T-helper 1 cell treated with Interleukin-12 subunit alpha and Interleukin-12 subunit beta and Interleukin-4 antibody, amounts not matched to agents 30 μg/mL and 1 μg/mL, for 36 hours (primary cell): Measurements from ENCODE around the gene DHDDS.

Source experiments
- H3K27ac Mint-ChIP-seq: one replicate; pipeline ENCODE4 v1.8.0; 2021; ENCODE audit warnings: mild to moderate bottlenecking, mixed read lengths
- H3K27me3 Mint-ChIP-seq: one replicate; pipeline ENCODE4 v1.8.0; 2021; ENCODE audit warnings: low read depth, mixed read lengths
- H3K36me3 Mint-ChIP-seq: one replicate; pipeline ENCODE4 v1.8.0; 2021; ENCODE audit warnings: low read depth, mixed read lengths
- H3K4me1 Mint-ChIP-seq: one replicate; pipeline ENCODE4 v1.8.0; 2021; ENCODE audit warnings: low read depth, mixed read lengths
- H3K4me3 Mint-ChIP-seq: one replicate; pipeline ENCODE4 v1.8.0; 2021; ENCODE audit warnings: mild to moderate bottlenecking, moderate library complexity, mixed read lengths
- H3K9me3 Mint-ChIP-seq: one replicate; pipeline ENCODE4 v1.8.0; 2021; ENCODE audit warnings: mixed read lengths

Gene DHDDS

DNA sequence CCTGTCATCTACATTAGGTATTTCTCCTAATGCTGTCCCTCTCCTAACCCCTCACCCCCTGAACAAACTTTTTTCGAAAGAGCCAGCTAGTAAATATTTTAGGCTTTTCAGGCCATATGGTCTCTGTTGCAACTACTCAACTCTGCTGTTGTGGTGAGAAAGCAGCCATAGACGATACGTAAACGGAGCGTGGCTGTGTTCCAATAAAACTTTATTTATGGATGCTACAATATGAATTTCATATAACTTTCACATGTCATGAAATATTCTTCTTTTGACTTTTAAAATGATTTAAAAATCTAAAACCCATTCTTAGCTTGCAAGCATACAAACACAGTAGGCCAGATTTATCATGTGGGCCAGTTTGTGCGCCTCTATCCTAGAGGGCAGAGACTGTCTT, 86.2 kb downstream of the DHDDS start:
- Mint-ChIP-seq H3K27me3 (peaks cover 21% of the 10 kb centered on the region), H3K9me3 (no peaks in the 10 kb centered on the region), H3K4me3 (no peak overlapping the region)

GRCh38 chr1:26520339-26520738, 88.2 kb downstream of the DHDDS start:
- Mint-ChIP-seq H3K9me3 (no peaks in the 10 kb centered on the region), H3K27me3 (peaks cover 33% of the 10 kb centered on the region), H3K27ac (no peak overlapping the region), H3K4me1 (peaks cover 4% of the 10 kb centered on the region), H3K36me3 (no peaks in the 10 kb centered on the region), H3K4me3 (no peak overlapping the region)

More for the DNA sequence above, 86.2 kb downstream of the DHDDS start:
- H3K4me1 Mint-ChIP-seq, result no peaks in the 10 kb centered on the region
- H3K27ac Mint-ChIP-seq, result no peak overlapping the region
- H3K36me3 Mint-ChIP-seq, result no peaks in the 10 kb centered on the region
